ENCODE measurements around the gene PTAFR. TPM values are rescaled to one million over a fixed set of nuclear protein-coding genes. Genes with fewer than 3 reads are reported as not detected.

PTAFR gene
- 0.14 TPM for polyA plus RNA-seq (2013, experiment 1 of 2; ENCODE audit: insufficient read length)
- 0.10 TPM for polyA plus RNA-seq (2013, experiment 2 of 2; ENCODE audit: insufficient read length)

GRCh38 chr1:28176492-28177470 lies at the start of gene PTAFR:
TSS of gene PTAFR (minus strand) at chr1:28176690. CDS start at chr1:28151021, 25,669 bp downstream.
- DNase-seq: no peak

DNA sequence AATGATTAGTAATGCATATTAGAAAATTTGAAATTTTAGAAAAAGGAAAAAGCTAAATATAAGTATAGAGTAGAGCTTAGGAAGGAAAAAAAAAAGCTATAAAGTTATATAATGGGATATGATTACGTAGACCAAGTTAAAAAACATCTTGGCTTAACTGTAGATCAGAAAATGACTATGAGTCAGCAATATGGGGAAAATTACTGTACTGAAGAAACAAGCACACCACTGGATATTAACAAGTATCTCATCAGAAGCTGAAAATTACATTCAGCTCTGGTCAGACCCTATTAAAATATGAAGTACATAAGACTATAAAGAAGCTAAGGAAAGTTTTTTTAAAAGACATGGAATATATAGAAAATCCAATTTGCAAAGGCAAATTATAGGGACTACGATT lies 36.8 kb upstream of the PTAFR start:
- no peak for DNase-seq

DNA sequence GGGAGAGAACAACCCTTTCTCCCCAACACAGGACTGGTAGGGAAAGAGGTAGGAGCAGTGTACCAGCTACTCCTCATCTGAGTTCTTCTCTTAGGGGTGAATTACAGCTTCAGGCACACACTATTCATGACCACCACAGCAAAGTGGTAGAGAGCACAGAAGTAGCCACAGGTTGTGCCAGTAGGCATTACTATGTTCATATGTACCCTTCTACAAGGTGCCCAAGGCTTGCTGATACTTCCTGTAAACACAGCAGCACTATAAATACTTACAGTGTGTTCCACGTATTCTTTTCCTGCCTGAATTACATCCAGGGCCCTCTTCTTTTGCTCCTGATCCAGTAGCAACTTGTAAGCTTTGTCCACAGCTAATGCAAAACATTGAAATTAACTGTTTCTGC lies 33.2 kb upstream of the PTAFR start:
- no peak for DNase-seq

DNA sequence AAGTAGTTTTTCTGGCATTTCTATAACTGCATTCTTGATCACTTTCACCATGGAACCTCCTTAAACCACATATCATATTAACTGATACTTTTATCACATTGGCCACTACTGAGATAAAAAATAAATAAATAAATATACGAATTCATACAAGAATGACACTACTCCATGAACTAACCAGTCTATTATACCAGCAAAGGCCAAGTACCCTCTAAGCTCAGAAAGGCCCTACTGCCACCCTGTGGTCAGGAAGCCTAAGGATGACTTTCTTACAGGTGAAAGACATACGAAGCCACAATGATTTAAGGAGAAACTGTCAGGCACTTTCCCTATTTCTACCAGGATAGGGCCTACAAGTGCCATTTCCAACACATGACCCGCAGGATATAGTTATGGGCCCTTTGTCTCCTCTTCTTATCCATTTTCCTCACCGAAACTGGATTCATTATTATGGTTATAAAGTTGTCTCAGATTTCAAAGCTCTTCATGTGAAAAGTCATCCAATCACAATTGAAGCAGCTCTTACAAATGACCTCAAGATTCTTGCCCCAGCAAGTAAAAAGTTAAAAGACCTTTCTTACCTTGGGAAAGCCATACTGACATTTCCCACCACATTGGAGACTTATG lies 32.4 kb upstream of the PTAFR start:
- DNase-seq: peak; percentile 67

DNA sequence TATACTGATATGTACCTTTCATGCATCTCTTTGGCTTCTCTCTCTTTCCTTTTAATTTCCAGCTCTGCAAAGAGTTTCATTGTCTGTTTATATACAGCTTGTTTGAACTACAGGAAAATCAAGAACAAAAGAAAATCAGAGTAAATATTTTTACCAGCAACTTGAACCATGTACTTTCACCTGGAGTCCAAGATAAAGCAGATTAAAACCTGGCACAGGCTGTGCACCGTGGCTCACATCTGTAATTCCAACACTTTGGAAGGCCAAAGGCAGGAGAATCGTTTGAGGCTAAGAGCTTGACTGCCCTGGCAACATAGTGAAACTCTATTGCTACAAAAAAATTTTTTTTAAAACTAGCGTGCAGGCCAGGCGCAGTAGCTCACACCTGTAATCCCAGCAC lies 28.8 kb upstream of the PTAFR start:
- DNase-seq: no peak

GRCh38 chr1:28200234-28200873 lies 23.9 kb upstream of the PTAFR start:
- DNase-seq: no peak

DNA sequence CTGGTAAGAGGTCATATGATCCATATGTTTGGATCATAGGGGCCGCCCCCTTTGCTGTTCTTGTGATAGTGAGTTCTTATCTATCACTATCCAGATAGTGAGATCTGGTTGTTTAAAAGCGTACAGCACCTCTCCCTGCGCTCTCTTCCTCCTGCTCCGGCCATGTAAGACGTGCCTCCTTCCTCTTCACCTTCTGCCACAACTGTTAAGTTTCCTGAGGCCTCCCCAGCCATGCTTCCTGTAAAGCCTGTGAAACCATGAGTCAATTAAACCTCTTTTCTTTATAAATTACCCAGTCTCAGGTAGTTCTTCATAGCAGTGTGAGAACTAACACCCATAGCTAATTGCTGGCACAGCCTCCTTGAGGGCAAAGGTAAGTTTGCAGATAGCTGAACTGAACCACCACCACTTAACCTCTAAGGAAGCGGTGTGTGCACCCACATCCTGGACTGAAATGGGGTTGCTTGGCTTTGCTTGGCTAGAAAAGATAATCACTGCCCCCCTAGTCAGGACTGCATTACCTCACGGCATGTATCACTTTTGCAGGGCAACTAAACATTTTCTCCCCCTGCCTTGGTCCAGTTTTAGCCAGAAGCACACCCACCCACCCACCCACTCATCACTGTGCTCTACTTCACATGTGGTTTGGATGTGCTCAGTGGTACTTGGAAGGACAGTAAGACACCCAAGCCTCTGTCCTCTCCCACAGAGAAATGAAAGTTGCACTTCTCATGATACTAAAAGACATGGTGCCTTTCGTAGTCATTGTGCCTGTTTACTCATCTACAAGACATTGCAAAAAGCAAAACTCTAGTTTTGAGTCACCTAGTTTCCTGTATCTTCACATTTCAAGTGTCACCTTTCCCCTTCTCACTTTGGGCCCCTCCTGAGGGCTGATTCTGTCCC lies 23.1 kb upstream of the PTAFR start:
- DNase-seq: no peak

DNA sequence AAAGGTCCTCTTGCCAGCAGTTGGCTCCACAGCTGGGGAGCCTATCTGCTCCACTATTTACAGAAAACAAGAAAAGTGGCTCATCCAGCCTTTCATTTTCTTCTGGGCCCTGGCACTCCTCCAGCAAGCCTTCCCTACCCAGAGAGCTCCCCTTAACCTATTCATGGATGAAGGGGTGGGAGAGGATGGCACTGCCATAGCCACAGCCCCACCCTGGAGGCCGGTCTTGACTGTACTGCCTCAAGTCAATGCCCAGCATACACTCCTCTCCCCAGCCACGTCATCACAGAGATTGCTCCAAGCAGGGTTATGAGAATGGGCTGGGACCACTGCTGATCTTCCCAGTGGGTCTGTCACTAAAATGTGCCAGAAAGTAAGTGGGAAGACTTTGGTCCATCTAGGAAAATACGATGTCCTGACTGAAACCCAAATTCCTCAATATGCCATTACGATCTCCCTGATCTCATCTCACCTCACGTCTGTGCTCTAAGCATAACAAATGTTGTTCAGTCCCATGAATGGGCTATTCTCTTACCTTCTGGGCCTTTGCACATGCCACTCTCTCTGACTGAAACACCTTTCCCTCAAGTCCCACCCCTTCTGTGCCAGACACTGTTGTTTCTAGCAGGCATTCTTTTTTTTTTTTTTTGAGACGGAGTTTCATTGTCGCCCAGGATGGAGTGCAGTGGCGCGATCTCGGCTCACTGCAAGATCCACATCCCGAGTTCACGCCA lies 21.4 kb upstream of the PTAFR start:
- DNase-seq: no peak

- DNase-seq: no peak
These were observed 19.8 kb upstream of the PTAFR start for GRCh38 chr1:28196330-28196729.

DNA sequence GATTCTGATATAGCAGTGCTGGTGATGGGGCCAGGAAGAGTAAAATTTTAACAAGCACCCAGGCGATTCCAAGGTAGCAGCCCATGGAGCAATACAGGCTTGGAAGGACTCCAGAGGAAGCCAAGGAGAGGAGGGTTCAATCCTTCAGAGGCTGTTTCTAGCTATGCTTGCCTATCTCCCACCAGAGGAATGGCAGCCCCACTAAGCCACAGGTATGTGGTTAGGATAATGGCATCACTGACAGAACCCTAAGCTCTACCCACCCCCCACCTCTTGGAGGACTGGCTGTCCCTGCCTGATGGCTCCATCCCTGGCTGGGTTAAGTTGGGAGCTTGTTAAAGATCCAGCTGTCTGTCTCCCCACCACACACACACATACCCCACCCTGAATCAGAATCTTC lies 19.3 kb upstream of the PTAFR start:
- DNase-seq: no peak

GRCh38 chr1:28194326-28195035 lies 18.0 kb upstream of the PTAFR start:
- peak; percentile 5 for DNase-seq

GRCh38 chr1:28193701-28194161 lies 17.2 kb upstream of the PTAFR start:
- DNase-seq: no peak

DNA sequence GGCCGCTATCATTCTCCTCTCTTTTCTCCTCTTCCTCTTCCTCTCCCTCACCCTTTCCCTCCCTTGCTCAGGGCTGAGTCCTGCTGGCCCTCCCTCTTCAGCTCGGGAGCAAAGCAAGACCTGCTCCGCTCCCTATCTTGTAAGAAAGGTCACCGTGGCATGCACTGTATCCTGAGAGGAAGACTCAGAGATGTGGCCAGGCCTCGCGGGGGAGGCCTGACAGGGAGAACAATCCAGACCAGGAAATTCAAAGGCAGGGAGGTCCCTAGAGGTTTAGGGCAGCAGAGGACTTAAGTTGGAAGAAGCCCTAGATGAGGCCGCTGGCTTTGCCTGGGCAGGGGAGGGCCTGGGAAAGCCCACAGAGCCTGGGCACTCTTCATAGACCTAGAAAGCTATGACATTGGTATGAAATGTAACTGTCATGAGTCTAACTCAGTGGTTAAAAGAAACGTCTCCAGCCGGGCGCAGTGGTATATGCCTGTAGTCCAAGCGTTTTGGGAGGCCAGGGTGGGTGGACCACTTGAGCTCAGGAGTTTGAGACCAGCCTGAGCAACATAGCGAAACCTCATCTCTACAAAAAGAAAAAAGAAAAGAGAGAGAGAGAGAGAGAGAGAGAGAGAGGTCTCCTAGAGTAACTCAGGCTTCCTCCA lies 14.6 kb upstream of the PTAFR start:
- DNase-seq: peak; percentile 58

DNA sequence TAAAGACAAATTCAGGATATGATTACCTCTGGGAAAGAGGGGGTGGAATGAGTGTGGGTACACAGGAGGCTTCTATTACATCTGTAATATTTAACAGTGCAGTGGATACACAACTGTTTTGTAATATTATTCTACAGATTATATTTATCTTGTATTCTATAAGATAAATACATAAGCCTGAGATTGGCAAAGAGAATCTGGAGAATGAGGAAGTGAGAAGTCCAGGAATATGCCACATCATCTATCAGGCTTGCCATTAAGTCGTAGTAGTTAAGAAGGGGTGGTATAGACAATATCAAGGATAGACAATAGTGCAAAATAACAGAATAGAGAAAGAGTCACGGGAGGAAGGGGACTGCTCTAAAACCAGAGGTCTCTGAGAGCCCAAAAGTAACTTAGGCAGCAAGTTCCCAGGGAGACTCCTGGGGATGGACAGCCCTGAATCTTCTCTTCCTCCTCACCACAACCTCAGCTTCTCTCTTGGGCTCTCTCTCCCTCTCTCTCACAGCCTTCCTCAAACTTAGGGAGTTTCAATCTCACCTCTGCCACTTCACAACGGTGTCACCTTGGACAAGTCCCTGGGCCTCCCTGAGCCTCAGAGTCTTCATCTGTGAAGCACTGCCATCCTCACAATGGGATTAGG lies 14.0 kb upstream of the PTAFR start:
- peak; percentile 73 for DNase-seq

GRCh38 chr1:28185071-28185470 lies 8.6 kb upstream of the PTAFR start:
- no peak for DNase-seq

DNA sequence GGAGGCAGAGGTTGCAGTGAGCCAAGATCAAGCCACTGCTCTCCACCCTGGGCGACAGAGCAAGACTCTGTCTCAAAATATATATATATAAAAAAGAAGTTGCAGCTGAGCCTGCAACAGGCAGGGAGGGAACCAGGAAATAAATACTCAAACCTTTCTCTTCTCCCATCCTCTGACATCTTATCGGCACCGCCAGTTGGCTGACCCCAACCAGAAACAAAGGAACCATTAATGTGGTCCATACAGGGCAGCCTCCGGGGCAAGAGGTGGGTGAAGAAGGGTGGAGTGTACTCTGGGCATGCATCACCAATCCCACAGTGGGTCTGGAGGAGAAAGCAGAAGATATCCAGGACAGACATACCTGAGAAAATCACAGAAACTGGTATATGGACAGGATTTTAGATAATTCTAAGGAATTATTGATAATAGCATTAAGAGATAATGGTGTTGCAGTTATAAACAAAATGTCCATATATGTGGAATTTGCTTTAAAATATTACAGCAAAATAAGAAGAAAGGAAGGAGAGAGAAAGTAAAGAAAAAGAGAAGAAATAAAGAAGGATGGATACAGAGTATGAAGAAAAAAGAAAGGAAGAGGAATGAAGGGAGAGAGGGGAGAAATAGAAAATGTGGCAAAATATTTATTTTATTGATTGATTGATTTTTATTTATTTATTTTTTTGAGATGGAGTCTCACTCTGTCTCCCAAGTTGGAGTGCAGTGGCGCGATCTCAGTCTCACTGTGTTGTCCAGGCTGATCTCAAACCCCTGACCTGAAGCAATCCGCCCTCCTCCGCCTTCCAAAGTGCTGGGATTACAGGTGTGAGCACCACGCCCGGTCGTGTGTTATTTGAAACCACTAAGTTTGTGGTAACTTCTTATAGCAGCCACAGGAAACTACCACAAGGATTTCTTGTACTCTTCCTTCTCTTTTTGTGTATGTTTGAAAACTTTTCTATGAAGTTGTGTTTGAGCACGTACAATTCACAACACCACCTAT lies 4.1 kb upstream of the PTAFR start:
- no peak for DNase-seq

GRCh38 chr1:28178690-28179485 lies 2.4 kb upstream of the PTAFR start:
- no peak for DNase-seq
